H1 (cell line): Measurements from ENCODE around the gene OR8G5. TPM values are rescaled to one million over a fixed set of nuclear protein-coding genes. Genes with fewer than 3 reads are reported as not detected.
"Not testable (repeated sequence)": the region's sequence is repeated elsewhere in the genome, so short reads cannot be mapped to it uniquely, and the experiment has no call there.

Experiments
- CTCF ChIA-PET: fragments of 300-600 bp; sonication (Branson Sonifier 250); formaldehyde crosslinking; loops from one replicate; lab custom pipeline; 2021; ENCODE audit not compliant: partially characterized antibody; lab: Charles Lee
- POLR2A ChIA-PET: fragments of 300-600 bp; sonication (Branson Sonifier 250); formaldehyde crosslinking; loops from one replicate; lab custom pipeline; 2021; ENCODE audit warnings: inconsistent platforms; ENCODE audit not compliant: partially characterized antibody; lab: Charles Lee
- DNase-seq, 2 experiments: peaks; one replicate each; pipeline versions ENCODE4 v3.0.0 to v3.0.0-alpha.2; 2010 to 2022; ENCODE audit warnings: low spot score in 2 of 2, low read depth in 1 of 2, mixed read lengths in 1 of 2
- FAIRE-seq: peaks from 2 replicates; lab custom pipeline; 2011; peaks lifted over from hg19 to GRCh38; lab: Jason Lieb, UNC
- H2AFZ ChIP-seq: 2 replicates; pipeline ENCODE4 v1.8.1; 2012; ENCODE audit warnings: low read length, inconsistent platforms
- H2AK5ac ChIP-seq: 2 replicates; pipeline ENCODE4 v1.6.1; 2013; ENCODE audit warnings: low read depth, low read length
- H2BK120ac ChIP-seq: replicated peaks from 2 replicates; pipeline ENCODE3; 2013; ENCODE audit warnings: low read depth, low read length, inconsistent platforms
- H2BK12ac ChIP-seq: 2 replicates; pipeline ENCODE4 v1.6.1; 2013; ENCODE audit warnings: low read depth, low read length
- H2BK15ac ChIP-seq: 2 replicates; pipeline ENCODE4 v1.6.1; 2013; ENCODE audit warnings: low read length
- H2BK20ac ChIP-seq: 2 replicates; pipeline ENCODE4 v1.6.1; 2013; ENCODE audit warnings: low read length
- H2BK5ac ChIP-seq: 2 replicates; pipeline ENCODE4 v1.6.1; 2013; ENCODE audit warnings: low read depth, low read length
- H3K14ac ChIP-seq: 2 replicates; pipeline ENCODE4 v1.6.1; 2013; ENCODE audit warnings: inconsistent platforms; ENCODE audit not compliant: insufficient read length
- H3K18ac ChIP-seq: 2 replicates; pipeline ENCODE4 v1.6.1; 2013; ENCODE audit warnings: low read length; ENCODE audit errors: extremely low read depth
- H3K23ac ChIP-seq: 2 replicates; pipeline ENCODE4 v1.6.1; 2013; ENCODE audit warnings: inconsistent platforms; ENCODE audit not compliant: insufficient read length
- H3K23me2 ChIP-seq: 2 replicates; pipeline ENCODE4 v1.6.1; 2013; ENCODE audit warnings: low read depth, low read length
- H3K27ac ChIP-seq: 2 replicates; pipeline ENCODE4 v1.6.1; 2011; ENCODE audit warnings: low read depth, low read length, inconsistent platforms
- H3K27me3 ChIP-seq, 4 experiments: replicated peaks in 1 of 4; 1 replicate in 1 of 4; 2 replicates in 3 of 4; pipeline versions ENCODE4 v1.6.1 to v1.8.1; 2011 to 2013; ENCODE audit warnings: low read length in 3 of 4, mild to moderate bottlenecking in 3 of 4, inconsistent platforms in 2 of 4, mixed read lengths in 2 of 4, moderate library complexity in 1 of 4; ENCODE audit not compliant: control insufficient read depth in 3 of 4, insufficient read depth in 3 of 4; ENCODE audit errors: extremely low read depth in 1 of 4
- H3K36me3 ChIP-seq, 4 experiments: 2 replicates each; pipeline versions ENCODE4 v1.6.1 to v1.8.1; 2011 to 2013; ENCODE audit warnings: mild to moderate bottlenecking in 4 of 4, low read length in 3 of 4, moderate library complexity in 2 of 4, control low read depth in 1 of 4, inconsistent platforms in 1 of 4; ENCODE audit not compliant: insufficient read depth in 4 of 4, control insufficient read depth in 2 of 4
- H3K4ac ChIP-seq: replicated peaks from 2 replicates; pipeline ENCODE3; 2013; ENCODE audit warnings: low read length, low read depth, mixed read lengths, inconsistent platforms; ENCODE audit not compliant: insufficient read length
- H3K4me1 ChIP-seq, 4 experiments: replicated peaks in 1 of 4; 1 replicate in 1 of 4; 2 replicates in 3 of 4; pipeline versions ENCODE4 v1.6.1 to v1.8.1; 2011 to 2013; ENCODE audit warnings: low read length in 3 of 4, inconsistent platforms in 2 of 4, mixed read lengths in 1 of 4; ENCODE audit not compliant: insufficient read depth in 4 of 4, control insufficient read depth in 3 of 4
- H3K4me2 ChIP-seq, 2 experiments: 2 replicates each; pipeline versions ENCODE4 v1.6.1 to v1.8.1; 2011 to 2013; ENCODE audit warnings: low read depth in 2 of 2, low read length in 2 of 2, control low read depth in 1 of 2, inconsistent platforms in 1 of 2, mild to moderate bottlenecking in 1 of 2; ENCODE audit not compliant: insufficient read depth in 1 of 2
- H3K4me3 ChIP-seq, 4 experiments: fragments of 200-600, 300-600 bp in 1 of 4; sonication (generic), shearing (Covaris generic), sonication (Bioruptor Twin) in 1 of 4; 2 replicates each; pipeline versions ENCODE4 v1.5.1 to v1.8.1; 2011 to 2016; ENCODE audit warnings: low read length in 4 of 4, low read depth in 3 of 4, control low read depth in 2 of 4, inconsistent platforms in 2 of 4, mild to moderate bottlenecking in 2 of 4, mixed read lengths in 1 of 4, moderate library complexity in 1 of 4; ENCODE audit not compliant: insufficient read depth in 2 of 4; ENCODE audit errors: extremely low read depth in 1 of 4
- H3K56ac ChIP-seq: replicated peaks from 2 replicates; pipeline ENCODE3; 2013; ENCODE audit warnings: low read depth, mild to moderate bottlenecking, mixed read lengths, low read length, inconsistent platforms; ENCODE audit not compliant: insufficient read length
- H3K79me1 ChIP-seq: 2 replicates; pipeline ENCODE4 v1.6.1; 2013; ENCODE audit warnings: low read depth, low read length, control low read depth
- H3K79me2 ChIP-seq, 2 experiments: 2 replicates each; pipeline versions ENCODE4 v1.6.1 to v1.8.1; 2012 to 2013; ENCODE audit warnings: low read length in 2 of 2, mild to moderate bottlenecking in 2 of 2, inconsistent platforms in 1 of 2; ENCODE audit not compliant: insufficient read depth in 2 of 2, control insufficient read depth in 1 of 2
- H3K9ac ChIP-seq, 4 experiments: replicated peaks in 1 of 4; 1 replicate in 1 of 4; 2 replicates in 3 of 4; pipeline versions ENCODE4 v1.6.1 to v1.8.1; 2011 to 2013; ENCODE audit warnings: low read depth in 3 of 4, low read length in 3 of 4, control low read depth in 2 of 4, mild to moderate bottlenecking in 2 of 4, moderate library complexity in 2 of 4, inconsistent platforms in 1 of 4; ENCODE audit errors: extremely low read depth in 1 of 4
- H3K9me3 ChIP-seq, 2 experiments: 2 replicates each; pipeline versions ENCODE4 v1.6.1 to v1.8.1; 2012 to 2013; ENCODE audit warnings: mild to moderate bottlenecking in 2 of 2, moderate library complexity in 2 of 2, control low read depth in 1 of 2, inconsistent platforms in 1 of 2, low read depth in 1 of 2, low read length in 1 of 2, mixed read lengths in 1 of 2; ENCODE audit not compliant: insufficient read depth in 2 of 2
- H4K20me1 ChIP-seq, 2 experiments: replicated peaks in 1 of 2; 2 replicates each; pipeline versions ENCODE3 to v1.8.1; 2011 to 2013; ENCODE audit warnings: inconsistent platforms in 2 of 2, low read length in 2 of 2, mild to moderate bottlenecking in 1 of 2; ENCODE audit not compliant: insufficient read depth in 2 of 2, control insufficient read depth in 1 of 2
- H4K5ac ChIP-seq: 2 replicates; pipeline ENCODE4 v1.6.1; 2013; ENCODE audit warnings: low read length, low read depth, mixed read lengths, inconsistent platforms; ENCODE audit not compliant: insufficient read length
- H4K8ac ChIP-seq: 2 replicates; pipeline ENCODE4 v1.8.0; 2013; ENCODE audit warnings: mild to moderate bottlenecking, moderate library complexity, low read length, inconsistent platforms; ENCODE audit not compliant: insufficient read depth; ENCODE audit errors: extremely low read depth
- H4K91ac ChIP-seq: replicated peaks from 2 replicates; pipeline ENCODE3; 2013; ENCODE audit warnings: low read length, mixed read lengths, inconsistent platforms; ENCODE audit not compliant: insufficient read length
- WGBS, 2 experiments: shearing (Covaris generic) in 1 of 2; methylation state at CpG; one replicate each; pipeline versions ENCODE4 v1.1.6 to v1.1.7; 2013 to 2015; ENCODE audit warnings: low lambda C conversion rate in 2 of 2, mixed read lengths in 2 of 2, inconsistent platforms in 1 of 2, low coverage in 1 of 2, missing lambda C conversion rate in 1 of 2; ENCODE audit not compliant: insufficient replicate concordance in 2 of 2, insufficient coverage in 1 of 2, insufficient read length in 1 of 2; ENCODE audit errors: extremely low coverage in 1 of 2, missing lambda C conversion rate in 1 of 2; 5-methylcytosine and 5-hydroxymethylcytosine counted together
- polyA plus RNA-seq, 7 experiments: library from polyadenylated mRNA; depleted of rRNA in 3 of 7; stranded (reverse) in 5 of 7; unstranded in 2 of 7; fragments of >200 nt in 5 of 7; fragments of 200-250 nt in 2 of 7; gene quantifications; 1 replicate in 5 of 7; 2 replicates in 1 of 7; 4 replicates in 1 of 7; pipeline versions ENCODE4 v1.2.1 to v1.2.3, GENCODE V29; 2011 to 2013; ENCODE audit warnings: missing spikeins in 2 of 7, mixed read lengths in 2 of 7
- total RNA-seq: library from RNA; stranded (reverse); fragmentation: NEBNext Ultra II Directional; extraction: Animal tissue kit (Norgen Biotek cat#: 25700); gene quantifications from 2 replicates; pipeline ENCODE4 v1.2.1, GENCODE V29; 2021

OR8G5 gene
- total and polyA plus RNA-seq, 2 of the 8 experiments (the other 6 are each of a cell fraction or from before 2014, with no cell fraction given): not detected

GRCh38 chr11:124249869-124250268 lies 6.3 kb upstream of the OR8G5 start:
- H2BK15ac ChIP-seq, H3K56ac ChIP-seq, H3K4ac ChIP-seq, H3K79me1 ChIP-seq, H3K18ac ChIP-seq, H3K14ac ChIP-seq, H2AFZ ChIP-seq, H2BK120ac ChIP-seq, H3K36me3 ChIP-seq, H3K4me3 ChIP-seq, H4K5ac ChIP-seq, H4K91ac ChIP-seq, H3K9me3 ChIP-seq, H3K27me3 ChIP-seq, H3K79me2 ChIP-seq, CTCF ChIA-PET, H3K4me2 ChIP-seq, POLR2A ChIA-PET, H3K23ac ChIP-seq, H3K27ac ChIP-seq, H2AK5ac ChIP-seq, H4K8ac ChIP-seq, H2BK12ac ChIP-seq, H4K20me1 ChIP-seq, DNase-seq, H3K23me2 ChIP-seq, H2BK20ac ChIP-seq, H3K9ac ChIP-seq, FAIRE-seq, H2BK5ac ChIP-seq, H3K4me1 ChIP-seq: not testable (repeated sequence)
- 75% methylated on average over 3 of the region's 3 CpGs; no CpG with 5 or more reads in 1 of the 2 experiments for WGBS, 2 experiments

DNA sequence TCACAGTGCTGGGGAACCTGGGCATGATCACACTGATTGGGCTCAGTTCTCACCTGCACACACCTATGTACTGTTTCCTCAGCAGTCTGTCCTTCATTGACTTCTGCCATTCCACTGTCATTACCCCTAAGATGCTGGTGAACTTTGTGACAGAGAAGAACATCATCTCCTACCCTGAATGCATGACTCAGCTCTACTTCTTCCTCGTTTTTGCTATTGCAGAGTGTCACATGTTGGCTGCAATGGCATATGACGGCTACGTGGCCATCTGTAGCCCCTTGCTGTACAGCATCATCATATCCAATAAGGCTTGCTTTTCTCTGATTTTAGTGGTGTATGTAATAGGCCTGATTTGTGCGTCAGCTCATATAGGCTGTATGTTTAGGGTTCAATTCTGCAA lies 8.9 kb downstream of the OR8G5 start:
- CTCF ChIA-PET: interaction anchor here (0.9 kb wide), 1 partner anchor 137 kb away, joined by 3 read pairs; no protein-coding TSS in a partner anchor
- POLR2A ChIA-PET: not testable (repeated sequence)

More for the DNA sequence above, 8.9 kb downstream of the OR8G5 start:
- not testable (repeated sequence) for FAIRE-seq, H3K18ac ChIP-seq, H3K4ac ChIP-seq, H2BK120ac ChIP-seq, H3K79me2 ChIP-seq, H4K91ac ChIP-seq, H2BK20ac ChIP-seq, H3K9ac ChIP-seq, H3K79me1 ChIP-seq, H2AK5ac ChIP-seq, H2BK15ac ChIP-seq, H2BK5ac ChIP-seq, H3K27me3 ChIP-seq, H3K23ac ChIP-seq, H4K20me1 ChIP-seq, H4K5ac ChIP-seq, DNase-seq, H3K56ac ChIP-seq, H3K23me2 ChIP-seq, H2BK12ac ChIP-seq, H3K36me3 ChIP-seq, H3K9me3 ChIP-seq, H4K8ac ChIP-seq, H3K4me1 ChIP-seq, H3K14ac ChIP-seq, H3K4me2 ChIP-seq, H3K27ac ChIP-seq, H3K4me3 ChIP-seq
- H2AFZ ChIP-seq: 0 out of 2 replicates have a peak overlapping the region, but pooled peaks have one; percentile 68
- 93% methylated on average over 4 of the region's 4 CpGs; no CpG with 5 or more reads in 1 of the 2 experiments for WGBS, 2 experiments
